Lower lobe of right lung (tissue), 2 donors: ENCODE results near the gene AHR. TPM values are rescaled to one million over a fixed set of nuclear protein-coding genes. Genes with fewer than 3 reads are reported as not detected.

ENCODE experiments used
- ATAC-seq, 2 donors: fragments of 200-7000 bp; cut with Tn5 transposase; one replicate each; pipeline ENCODE4 v1.9.1; 2020 to 2022; ENCODE audit warnings: mild to moderate bottlenecking in 2 of 2, moderate library complexity in 2 of 2
- DNase-seq: peaks from one replicate; pipeline ENCODE4 v3.0.0-alpha.2; 2020
- H3K27ac ChIP-seq: fragments of 200-600 bp; one replicate; pipeline ENCODE4 v1.8.0; 2022
- H3K27me3 ChIP-seq: fragments of 200-600 bp; one replicate; pipeline ENCODE4 v1.8.0; 2022; ENCODE audit warnings: low read depth
- H3K36me3 ChIP-seq: fragments of 200-600 bp; one replicate; pipeline ENCODE4 v1.8.0; 2022; ENCODE audit warnings: mild to moderate bottlenecking
- H3K4me1 ChIP-seq: fragments of 200-600 bp; one replicate; pipeline ENCODE4 v1.8.0; 2022
- H3K4me3 ChIP-seq: fragments of 200-600 bp; one replicate; pipeline ENCODE4 v1.8.0; 2022; ENCODE audit warnings: mild to moderate bottlenecking
- H3K9me3 ChIP-seq: fragments of 200-600 bp; one replicate; pipeline ENCODE4 v1.8.0; 2022
- CTCF ChIP-seq: fragments of 200-600 bp; IDR thresholded peaks from one replicate; pipeline ENCODE4 v1.8.0; 2022; ENCODE audit warnings: antibody characterized with exemption, mild to moderate bottlenecking
- intact Hi-C: fragments of 100-400 bp; cut with DNase I; formaldehyde crosslinking; loops from one replicate; pipeline ENCODE4 v1.11.0; 2022
- total RNA-seq: library from RNA; stranded (reverse); fragmentation: NEBNext Ultra II Directional; extraction: Animal tissue kit (Norgen Biotek cat#: 25700); gene quantifications from one replicate; pipeline ENCODE4 v1.2.1, GENCODE V29; 2021
- donor health status: DM: no; HTN: yes; CAD: no; lungs with severe emphysema.

Gene AHR
- total RNA-seq, 1 donor from 2014 or later = 132 TPM

GRCh38 chr7:17292843-17293242, 5.6 kb upstream of the AHR start:
- intact Hi-C loops = no loop called here
- TF ChIP-seq CTCF = no peak

GRCh38 chr7:17293481-17293880, 5.0 kb upstream of the AHR start:
- no peaks in the 10 kb centered on the region for H3K9me3 ChIP-seq
- H3K27me3 ChIP-seq = no peaks in the 10 kb centered on the region
- no peak for DNase-seq
- H3K4me1 ChIP-seq = peaks cover 18% of the 10 kb centered on the region
- no peak for TF ChIP-seq CTCF
- no peak for ATAC-seq
- H3K36me3 ChIP-seq = no peaks in the 10 kb centered on the region
- no peak overlapping the region for H3K4me3 ChIP-seq
- no peak overlapping the region for H3K27ac ChIP-seq
- intact Hi-C loops = no loop called here

More at GRCh38 chr7:17292843-17293242, 5.6 kb upstream of the AHR start:
- H3K27ac ChIP-seq = no peak overlapping the region
- no peaks in the 10 kb centered on the region for H3K36me3 ChIP-seq
- DNase-seq (no peak), ATAC-seq (no peak)
- peaks cover 14% of the 10 kb centered on the region for H3K4me1 ChIP-seq
- H3K4me3 ChIP-seq = no peak overlapping the region
- no peaks in the 10 kb centered on the region for H3K9me3 ChIP-seq
- no peaks in the 10 kb centered on the region for H3K27me3 ChIP-seq

- DNase-seq = no peak
- no peak for TF ChIP-seq CTCF
- intact Hi-C loops = no loop called here
These were observed 1.2 kb upstream of the AHR start for GRCh38 chr7:17297243-17297642.

GRCh38 chr7:17298840-17299482, 509 bp downstream of the AHR start:
- peak; percentile 79 for DNase-seq
- intact Hi-C loops = no loop called here

More at GRCh38 chr7:17297243-17297642, 1.2 kb upstream of the AHR start:
- Histone ChIP-seq H3K27me3 (no peaks in the 10 kb centered on the region), H3K9me3 (no peaks in the 10 kb centered on the region), H3K27ac (peak overlapping the region; percentile 99), H3K4me3 (no peak overlapping the region), H3K36me3 (no peaks in the 10 kb centered on the region), H3K4me1 (peaks cover 17% of the 10 kb centered on the region)
- ATAC-seq = no peak

GRCh38 chr7:17299483-17299991, 1.1 kb downstream of the AHR start:
- no peak for TF ChIP-seq CTCF
- H3K4me3 ChIP-seq = peak overlapping the region; percentile 90
- DNase-seq (no peak), ATAC-seq (peak in 1 of 2 donors; percentile 12)
- no peaks in the 10 kb centered on the region for H3K27me3 ChIP-seq
- H3K9me3 ChIP-seq = no peaks in the 10 kb centered on the region
- intact Hi-C loops = no loop called here
- H3K4me1 ChIP-seq = peaks cover 40% of the 10 kb centered on the region
- H3K27ac ChIP-seq = peak overlapping the region; percentile 99
- no peaks in the 10 kb centered on the region for H3K36me3 ChIP-seq

More at GRCh38 chr7:17298840-17299482, 509 bp downstream of the AHR start:
- peak; percentile 81 to 83 for ATAC-seq
- no peak for TF ChIP-seq CTCF
- Histone ChIP-seq H3K4me3 (peak overlapping the region; percentile 90), H3K27me3 (no peaks in the 10 kb centered on the region), H3K9me3 (no peaks in the 10 kb centered on the region), H3K36me3 (no peaks in the 10 kb centered on the region), H3K4me1 (peaks cover 34% of the 10 kb centered on the region), H3K27ac (peak overlapping the region; percentile 99)
